ENCODE data around the gene BMP2K. TPM values are rescaled to one million over a fixed set of nuclear protein-coding genes. Genes with fewer than 3 reads are reported as not detected.
"Not testable (repeated sequence)": the region's sequence is repeated elsewhere in the genome, so short reads cannot be mapped to it uniquely, and the experiment has no call there.

The BMP2K gene
- total RNA-seq, 1 experiment from 2014 or later = 26.5 TPM

DNA sequence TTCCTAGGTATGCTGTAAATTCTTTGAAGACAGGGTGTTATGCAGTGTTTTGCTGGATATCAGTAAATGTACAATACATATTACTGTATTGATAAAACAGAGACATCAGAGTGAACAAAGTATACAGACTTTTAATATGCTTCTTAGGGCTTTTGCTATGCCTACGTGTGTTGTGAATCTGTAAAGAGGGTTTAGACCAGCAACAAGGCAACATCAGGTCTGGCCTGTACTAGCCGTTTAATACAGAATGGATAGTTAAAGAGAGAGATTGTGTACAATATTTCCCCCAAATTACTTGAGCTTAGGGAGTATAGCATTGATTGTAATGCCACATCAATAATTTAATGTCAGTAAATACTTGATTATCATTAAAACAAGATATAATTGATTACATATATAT is 87.8 kb downstream of the BMP2K start:
- DNase-seq (ENCODE audit: low read depth) = no peak

DNA sequence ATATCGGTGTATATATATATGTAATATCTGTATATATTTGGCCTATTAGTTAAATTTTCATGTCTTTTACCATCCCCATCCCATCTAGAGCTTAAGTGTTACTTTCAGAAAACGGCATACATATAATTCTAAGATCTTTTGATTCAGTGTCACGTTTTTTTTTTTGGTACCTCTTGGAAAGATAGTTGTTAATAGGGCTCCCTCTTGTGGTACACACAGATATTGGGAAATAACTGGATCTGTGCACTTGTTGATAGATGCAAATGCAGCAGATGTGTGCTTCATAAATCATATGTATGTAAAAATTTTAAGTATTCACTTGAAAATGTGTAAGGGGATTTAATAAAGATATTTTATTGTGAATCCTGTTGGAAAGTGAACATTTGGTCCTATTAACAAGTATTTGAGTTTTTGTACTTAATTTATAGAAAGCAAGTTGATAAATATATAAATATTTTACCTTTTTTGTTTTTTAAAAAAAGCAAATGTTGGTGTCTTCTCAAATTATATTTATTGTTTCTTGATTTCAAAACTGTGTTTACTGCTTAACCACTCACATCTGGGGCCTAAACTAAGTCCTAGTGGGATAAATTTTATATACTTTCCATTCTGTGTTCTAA is 88.4 kb downstream of the BMP2K start:
- peak; percentile 64 for DNase-seq (ENCODE audit: low read depth)

DNA sequence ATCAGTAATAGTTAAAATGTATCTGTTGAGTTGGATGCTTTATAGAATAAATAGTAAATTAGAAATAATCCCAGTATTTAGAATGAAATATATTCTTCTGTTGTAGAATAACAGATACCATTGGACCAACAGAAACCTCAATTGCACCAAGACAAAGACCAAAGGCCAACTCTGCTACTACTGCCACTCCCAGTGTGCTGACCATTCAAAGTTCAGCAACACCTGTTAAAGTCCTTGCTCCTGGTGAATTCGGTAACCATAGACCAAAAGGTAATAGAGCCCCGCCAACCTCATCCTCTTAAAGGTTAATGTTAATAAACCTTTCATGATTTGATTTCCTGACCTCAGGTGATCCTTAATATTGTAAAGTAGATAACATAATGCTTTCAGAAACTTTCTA is 89.3 kb downstream of the BMP2K start:
- no peak for DNase-seq (ENCODE audit: low read depth)

DNA sequence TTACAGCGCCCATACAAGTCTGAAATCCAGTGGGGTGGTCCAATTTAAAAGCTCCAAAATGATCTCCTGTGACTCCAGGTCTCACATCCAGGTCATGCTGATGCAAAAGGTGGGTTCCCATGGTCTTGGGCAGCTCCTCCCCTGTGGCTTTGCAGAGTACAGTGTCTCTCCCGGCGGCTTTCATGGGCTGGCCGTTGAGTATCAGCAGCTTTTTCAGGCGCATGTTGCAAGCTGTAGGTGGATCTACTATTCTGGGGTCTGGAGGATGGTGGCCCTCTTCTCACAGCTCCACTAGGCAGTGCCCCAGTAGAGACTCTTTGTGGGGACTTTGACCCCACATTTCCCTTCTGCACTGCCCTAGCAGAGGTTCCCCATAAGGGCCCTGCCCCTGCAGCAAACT is 92.6 kb downstream of the BMP2K start:
- DNase-seq (ENCODE audit: low read depth) = not testable (repeated sequence)

DNA sequence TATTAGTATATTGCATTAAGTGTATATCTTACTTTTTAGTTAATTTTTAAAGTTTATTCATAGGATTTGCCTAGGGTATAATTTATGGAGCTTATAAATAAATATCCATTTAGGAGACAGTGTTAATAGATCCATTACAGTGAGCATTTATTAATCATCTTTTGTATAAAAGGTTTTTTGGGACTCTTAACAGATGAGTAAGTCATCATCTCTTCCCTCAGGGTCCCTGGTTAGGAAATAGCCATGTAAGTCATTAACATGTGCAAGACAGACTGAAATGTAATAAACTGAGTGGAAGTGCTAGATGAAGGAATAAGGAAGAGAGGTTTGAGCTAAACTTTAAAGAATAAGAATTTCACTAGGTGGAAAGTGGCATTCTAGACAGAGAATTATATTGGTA is 93.9 kb downstream of the BMP2K start:
- DNase-seq (ENCODE audit: low read depth) = no peak

DNA sequence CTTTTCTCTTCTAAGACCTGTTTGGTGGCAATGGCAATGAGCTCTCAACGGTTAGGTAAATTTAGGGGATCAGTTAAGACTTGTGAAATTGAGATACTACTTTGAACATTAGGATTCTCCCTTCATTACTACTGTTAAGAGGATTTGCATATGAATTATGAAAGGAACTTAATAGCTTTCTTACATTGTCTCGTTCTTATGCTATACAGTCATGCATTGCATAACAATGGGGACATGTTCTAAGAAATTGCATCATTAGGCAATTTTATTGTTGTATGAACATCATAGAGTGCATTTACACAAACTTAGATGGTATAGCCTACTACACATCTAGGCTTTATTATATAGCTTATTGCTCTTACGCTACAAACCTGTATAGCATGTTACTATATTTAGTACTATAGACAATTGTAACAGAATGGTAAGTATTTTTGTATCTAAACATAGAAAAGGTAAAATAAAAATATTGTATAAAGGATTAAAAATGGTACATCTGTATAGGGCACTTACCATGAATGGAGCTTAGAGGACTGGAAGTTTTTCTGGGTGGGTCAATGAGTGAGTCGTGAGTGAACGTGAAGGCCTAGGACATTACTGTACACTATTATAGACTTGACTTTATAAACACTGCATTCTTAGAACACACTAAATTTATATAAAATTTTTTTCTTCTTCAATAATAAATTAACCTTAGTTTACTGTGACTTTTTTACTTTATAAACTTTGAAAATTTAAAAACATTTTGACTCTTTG is 100.6 kb downstream of the BMP2K start:
- DNase-seq (ENCODE audit: low read depth) = no peak

DNA sequence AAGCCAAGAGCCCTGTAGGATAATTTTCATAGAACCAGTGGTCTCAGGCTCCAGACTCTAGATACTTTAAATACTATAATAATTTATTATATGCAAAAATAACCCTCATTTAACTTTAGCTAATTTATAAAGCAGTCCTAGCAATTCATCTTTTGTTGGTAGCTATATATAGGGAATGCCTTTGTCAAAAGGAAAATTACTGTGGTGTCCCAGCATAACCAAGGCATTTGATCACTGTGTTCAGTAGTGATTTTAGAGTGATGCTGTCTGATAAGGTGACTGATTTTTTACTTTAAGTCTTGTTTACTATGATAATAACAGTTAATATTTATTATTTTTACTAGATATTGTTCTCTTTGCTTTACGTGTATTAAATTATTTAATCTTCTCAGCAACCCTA is 101.9 kb downstream of the BMP2K start:
- no peak for DNase-seq (ENCODE audit: low read depth)

DNA sequence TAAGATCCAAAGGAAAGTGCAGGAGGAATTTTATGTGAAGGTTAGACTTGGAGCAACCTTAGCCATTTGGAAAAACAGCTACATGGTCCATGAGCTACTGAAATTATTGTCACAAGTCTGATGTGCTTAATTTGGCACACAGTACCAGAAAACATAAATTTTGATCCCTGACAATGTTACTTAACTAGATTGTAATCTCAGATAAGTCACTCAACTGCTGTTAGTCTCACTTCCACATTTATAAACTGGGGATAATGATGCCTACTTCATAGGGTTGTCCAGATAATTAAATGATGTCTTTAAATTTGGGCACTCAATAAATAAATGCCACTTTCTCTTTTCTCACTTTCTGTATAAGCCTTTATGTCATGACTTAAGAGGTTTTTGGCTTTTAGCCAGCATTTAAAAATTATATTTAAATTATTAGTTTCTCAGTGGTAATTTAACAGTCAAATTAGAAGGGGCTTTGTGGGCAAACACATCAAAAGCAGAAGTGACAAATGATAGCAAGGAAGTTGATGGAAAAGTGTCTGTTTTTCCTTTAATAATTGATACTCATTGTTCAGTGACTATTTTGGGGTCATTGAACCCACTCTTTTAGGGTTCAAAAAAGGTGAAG is 104.8 kb downstream of the BMP2K start:
- DNase-seq (ENCODE audit: low read depth) = no peak

DNA sequence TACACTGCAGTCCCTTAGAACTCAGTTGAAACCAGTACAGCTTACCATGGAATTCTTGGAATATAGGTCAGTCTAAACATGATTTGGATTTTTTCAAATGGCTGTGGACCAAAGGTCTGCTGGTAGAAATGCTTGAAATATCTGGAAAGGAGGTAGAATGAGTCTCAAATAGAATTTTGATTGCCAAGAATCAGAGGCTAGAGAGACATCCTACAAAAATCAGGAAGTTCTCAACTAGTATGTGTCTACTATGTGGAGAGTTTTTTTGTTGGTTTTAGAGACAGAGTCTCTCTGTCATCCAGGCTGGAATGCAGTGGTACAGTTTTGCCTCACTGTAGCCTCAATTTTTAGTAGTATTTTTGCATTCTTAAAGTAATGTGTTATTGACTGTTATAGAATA is 109.4 kb downstream of the BMP2K start:
- no peak for DNase-seq (ENCODE audit: low read depth)

DNA sequence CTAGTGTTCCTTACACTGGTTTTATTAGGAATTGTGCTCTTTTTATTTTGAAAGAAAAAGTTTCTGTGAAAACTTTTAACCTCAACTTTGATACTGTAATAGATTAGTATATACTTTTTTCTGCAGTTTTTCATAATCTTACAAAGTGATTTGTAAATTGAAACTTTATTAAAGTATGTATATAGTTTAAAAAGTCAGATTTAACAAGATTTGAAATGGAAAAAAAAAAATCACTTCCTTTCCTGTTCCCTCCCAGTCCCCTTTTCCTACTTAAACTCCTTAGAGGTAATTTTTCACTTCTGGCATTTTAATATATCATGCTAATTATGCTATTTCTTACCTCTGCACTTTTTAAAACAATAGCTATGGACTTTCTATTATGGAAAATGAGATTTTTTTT is 113.8 kb downstream of the BMP2K start:
- DNase-seq (ENCODE audit: low read depth) = no peak

DNA sequence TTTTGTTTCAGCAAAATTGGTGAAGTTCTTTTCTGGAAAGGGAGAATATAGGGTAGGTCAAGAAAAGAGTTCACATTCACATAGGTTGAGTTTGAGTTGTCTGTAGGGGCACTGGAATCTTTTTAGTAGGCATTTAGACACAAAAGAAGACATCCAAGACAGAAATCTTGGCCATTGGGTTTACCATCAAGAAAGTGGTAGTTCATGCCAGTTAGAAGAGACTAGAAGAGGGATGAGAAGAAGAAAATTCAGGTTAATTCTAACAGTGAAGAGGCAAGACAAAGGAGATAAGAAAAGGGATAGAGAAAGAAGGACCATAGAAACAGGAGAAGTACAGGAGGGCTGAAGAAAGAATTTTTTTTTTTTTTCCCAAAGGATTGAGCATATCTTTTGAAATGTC is 123.2 kb downstream of the BMP2K start:
- no peak for DNase-seq (ENCODE audit: low read depth)

DNA sequence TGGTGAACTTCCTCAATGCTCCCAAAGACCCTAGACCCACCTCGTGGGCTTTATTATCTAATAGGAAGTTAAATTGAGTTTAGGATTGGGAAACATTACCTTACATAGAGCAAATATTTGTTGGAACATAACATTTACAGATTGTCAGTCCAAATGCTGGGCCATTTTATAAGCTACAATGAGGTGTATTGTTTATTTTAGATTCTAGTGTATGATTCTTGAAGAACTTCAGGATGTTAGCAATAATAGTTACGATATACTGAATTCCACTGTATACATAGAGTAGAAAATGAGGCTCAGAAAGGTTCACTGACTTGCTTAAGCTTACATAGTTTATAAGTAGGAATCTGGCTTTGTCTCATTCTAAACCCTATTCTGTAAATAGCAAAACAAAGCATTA is 125.7 kb downstream of the BMP2K start:
- DNase-seq (ENCODE audit: low read depth) = no peak

DNA sequence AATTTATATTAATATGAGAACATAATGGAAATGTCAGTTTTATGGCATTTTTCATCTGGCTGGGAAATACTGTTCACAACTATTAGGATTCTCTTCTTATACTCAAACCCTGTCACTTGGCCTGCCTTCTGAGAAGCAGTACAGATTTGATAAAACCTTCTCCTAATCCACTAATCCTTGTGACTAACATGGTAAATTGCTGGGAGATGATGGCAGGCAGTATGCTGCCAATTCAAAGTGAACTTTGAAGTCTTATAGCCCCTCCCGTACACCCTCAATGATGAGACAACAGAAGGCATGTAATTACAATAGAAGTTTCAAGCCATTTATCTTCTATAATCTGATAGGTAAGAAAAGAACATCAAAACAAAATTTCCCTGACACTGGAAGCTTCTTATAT is 126.1 kb downstream of the BMP2K start:
- no peak for DNase-seq (ENCODE audit: low read depth)

DNA sequence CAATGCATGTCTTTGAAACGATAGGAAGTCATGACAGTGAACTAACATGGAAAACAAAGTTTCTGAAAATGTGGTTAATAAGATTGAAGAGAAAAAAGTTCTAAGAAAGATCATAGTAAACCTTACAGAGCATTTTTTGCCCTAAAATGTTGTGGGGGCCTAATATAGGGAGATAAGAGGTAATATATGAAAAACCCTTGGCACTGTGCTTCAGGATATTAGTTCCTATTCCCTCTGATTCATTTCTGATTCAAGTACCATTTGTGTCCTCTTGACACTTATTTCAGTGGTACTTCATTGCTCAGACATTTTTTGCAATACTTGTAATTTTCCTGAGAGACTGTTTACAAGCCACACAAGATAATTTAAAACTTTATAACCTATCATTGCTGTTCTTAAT is 128.0 kb downstream of the BMP2K start:
- no peak for DNase-seq (ENCODE audit: low read depth)

DNA sequence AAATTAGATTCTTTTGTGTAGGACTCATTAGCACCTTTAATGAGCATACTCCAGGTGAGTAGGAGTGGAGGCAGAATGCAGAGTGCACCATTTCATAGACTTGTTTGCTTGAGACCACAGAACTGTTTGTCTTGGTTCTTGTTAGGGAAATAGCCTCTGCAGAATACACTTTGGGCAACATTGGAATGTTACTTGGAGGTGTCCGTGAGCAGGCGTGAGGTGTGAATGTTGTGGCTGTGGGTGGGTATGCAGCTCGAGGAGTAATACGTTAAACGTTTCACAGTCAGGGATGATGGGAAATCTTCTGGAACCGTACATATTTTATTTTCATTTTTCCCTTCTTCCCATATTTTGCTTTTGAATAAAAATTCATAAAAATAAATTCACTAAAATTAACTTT is 131.5 kb downstream of the BMP2K start:
- no peak for DNase-seq (ENCODE audit: low read depth)

DNA sequence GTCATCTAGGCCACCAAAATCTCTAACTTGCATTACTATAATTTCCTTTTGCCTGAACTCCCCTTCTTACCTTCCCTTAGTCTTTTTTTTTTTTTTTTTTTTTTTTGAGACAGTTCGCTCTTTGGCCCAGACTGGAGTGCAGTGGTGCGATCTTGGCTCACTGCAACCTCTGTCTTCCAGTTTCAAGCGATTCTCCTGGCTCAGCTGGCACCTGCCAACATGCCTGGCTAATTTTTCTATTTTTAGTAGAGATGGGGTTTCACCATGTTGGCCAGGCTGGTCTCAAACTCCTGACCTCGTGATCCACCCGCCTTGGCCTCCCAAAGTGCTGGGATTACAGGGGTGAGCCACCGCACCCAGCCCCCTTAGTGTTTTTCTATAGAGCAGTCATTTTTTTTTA is 132.8 kb downstream of the BMP2K start:
- DNase-seq (ENCODE audit: low read depth) = not testable (repeated sequence)

DNA sequence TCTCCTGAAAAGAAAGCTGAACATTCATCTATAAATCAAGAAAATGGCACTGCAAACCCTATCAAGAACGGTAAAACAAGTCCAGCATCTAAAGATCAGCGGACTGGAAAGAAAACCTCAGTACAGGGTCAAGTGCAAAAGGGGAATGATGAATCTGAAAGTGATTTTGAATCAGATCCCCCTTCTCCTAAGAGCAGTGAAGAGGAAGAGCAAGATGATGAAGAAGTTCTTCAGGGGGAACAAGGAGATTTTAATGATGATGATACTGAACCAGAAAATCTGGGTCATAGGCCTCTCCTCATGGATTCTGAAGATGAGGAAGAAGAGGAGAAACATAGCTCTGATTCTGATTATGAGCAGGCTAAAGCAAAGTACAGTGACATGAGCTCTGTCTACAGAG is 134.5 kb downstream of the BMP2K start:
- DNase-seq (ENCODE audit: low read depth) = no peak

DNA sequence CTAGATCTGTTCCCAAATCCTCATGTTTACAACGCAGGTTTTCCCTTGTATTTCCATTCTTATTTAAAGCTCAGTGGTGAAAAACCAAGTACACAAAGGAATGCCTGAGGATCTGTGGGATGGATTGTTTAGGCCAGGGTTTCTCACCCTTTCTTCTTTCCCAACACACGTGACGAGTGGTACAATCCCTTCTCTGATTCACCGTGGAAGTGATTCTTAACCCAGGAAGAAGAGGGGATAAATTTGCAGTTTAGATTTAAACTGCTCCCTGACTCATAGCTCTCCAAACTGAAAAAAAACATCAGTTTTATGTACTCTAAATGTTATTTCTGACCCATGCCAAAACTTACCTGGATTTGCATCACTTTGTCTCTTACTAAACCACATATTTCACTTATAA is 146.1 kb downstream of the BMP2K start:
- peak; percentile 38 for DNase-seq (ENCODE audit: low read depth)

DNA sequence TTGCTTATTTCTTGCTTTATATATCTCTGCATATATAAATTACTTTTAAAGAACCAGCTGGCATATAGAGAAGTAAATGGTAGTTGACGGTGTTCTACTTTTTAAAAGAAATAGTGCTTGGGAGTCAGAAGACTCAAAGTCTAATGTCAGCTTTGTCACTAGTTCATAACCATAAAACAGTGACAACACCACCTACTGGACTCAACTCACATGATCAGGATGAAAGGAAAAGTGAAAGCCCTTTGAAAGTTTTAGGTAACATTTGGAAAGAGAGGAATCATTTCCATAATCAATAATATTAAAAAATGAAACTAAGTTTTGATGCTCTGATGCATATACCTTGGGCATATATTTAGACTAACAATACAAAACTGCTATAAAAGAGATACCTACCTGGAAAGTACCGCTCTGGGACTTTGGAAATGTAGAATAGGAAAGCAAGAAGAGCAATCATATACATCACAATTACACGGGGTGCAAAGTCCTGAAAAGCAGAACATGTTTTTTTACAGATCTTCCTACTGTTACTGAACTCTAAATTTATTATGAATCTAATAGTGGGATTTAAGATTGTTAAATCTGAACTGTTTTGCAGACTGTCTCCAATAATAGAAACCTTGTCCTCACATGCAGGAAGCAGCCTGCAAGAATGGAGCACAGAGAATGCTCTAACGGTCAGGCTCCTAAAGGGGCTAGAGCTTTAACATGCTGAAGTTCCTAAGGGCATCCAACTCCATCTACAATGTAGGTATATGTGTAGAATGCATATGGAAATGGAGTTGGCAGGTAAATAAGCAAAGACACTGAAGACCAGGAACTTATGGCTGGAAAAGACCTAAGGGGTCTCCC is 147.5 kb downstream of the BMP2K start:
- DNase-seq (ENCODE audit: low read depth) = peak; percentile 4

DNA sequence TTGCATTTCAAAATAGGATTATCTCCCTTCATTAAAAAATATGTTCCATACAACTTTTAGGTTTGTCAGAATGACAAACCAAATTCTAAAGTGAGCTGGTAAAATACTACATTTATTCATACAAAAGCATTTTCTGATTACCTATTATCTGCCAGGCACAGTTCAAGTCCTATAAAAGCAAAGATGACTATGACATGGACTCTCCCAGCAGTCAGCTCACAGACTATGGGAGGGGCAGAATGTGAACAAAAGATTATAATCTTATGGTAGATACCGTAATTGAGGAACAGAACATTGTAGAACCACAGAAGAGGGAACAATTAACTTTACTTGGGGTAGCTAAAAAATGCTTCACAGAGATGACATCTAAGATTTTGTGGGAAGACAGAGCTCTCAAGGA is 150.7 kb downstream of the BMP2K start:
- DNase-seq (ENCODE audit: low read depth) = no peak

DNA sequence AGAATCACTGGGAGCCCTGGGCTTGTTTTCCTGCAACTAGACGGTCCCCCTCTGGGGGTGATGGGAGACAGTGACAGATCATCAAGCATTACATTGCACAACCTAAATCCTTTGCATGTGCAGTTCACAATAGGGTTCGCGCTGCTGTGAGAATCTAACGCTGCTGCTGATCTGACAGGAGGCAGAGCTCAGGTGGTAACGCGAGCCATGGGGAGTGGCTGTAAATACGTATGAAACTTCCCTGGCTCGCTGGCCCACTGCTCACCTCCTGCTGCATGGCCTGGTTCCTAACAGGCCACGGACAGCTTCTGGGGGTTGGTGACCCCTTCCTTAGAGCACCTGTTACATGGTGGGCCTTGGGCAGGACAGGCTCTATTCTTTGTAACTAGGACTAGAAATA is 152.7 kb downstream of the BMP2K start:
- no peak for DNase-seq (ENCODE audit: low read depth)

DNA sequence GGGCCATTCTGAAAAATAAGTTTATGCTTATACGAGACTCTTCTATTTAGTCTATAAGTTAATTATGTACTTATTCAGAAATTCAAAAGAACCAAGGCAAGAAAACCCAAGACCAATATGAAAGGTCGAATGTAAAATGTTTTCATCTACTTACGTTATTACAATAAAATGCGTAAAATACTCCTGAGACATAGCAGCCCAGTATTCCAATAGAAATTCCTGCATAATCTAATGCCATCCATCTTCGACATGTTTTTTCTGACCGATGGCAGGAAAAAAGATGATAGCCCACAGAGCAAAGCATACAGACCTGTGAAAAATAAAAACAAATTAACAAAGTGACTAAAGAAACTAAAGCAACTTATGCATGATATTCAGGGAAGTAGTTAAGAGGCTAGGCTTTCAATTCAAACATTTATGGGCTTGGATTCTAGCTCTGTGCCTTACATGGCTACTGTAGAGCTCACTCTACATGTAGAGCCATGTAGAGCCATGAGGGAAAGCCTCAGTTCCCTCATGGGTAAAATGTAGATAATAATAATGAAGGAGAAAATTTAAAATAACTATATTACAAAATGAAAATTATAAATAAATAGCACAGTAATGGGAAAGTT is 154.0 kb downstream of the BMP2K start:
- DNase-seq (ENCODE audit: low read depth) = no peak
